GM20000 (cell line): Measurements from ENCODE around the gene PKP4.

Source experiments
- DNase-seq: peaks from one replicate; pipeline ENCODE4 v3.0.0; 2012; ENCODE audit warnings: low spot score
- TF ChIP-seq, protein P1 (sequence below): IDR thresholded peaks from 2 replicates; pipeline ENCODE4 v1.5.1; 2012; ENCODE audit warnings: mild to moderate bottlenecking, control low read depth; ENCODE audit errors: extremely low read depth, missing control alignments

Gene PKP4

DNA sequence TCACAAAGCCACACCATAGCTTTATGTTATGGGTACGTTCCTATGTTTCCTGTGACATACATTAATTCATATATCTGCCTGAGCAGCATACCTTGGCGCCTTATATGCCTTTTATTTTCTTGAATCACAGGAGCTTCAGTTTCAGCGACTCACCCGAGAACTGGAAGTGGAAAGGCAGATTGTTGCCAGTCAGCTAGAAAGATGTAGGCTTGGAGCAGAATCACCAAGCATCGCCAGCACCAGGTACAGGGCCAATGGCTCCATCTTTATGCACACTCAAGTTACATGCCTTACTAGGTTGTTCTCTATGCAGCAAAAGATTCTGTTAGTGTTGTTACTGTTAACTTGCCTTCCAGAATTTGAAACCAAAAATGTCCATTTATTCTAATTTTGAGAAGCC is 120.4 kb downstream of the PKP4 start:
- TF ChIP-seq, protein P1, sequence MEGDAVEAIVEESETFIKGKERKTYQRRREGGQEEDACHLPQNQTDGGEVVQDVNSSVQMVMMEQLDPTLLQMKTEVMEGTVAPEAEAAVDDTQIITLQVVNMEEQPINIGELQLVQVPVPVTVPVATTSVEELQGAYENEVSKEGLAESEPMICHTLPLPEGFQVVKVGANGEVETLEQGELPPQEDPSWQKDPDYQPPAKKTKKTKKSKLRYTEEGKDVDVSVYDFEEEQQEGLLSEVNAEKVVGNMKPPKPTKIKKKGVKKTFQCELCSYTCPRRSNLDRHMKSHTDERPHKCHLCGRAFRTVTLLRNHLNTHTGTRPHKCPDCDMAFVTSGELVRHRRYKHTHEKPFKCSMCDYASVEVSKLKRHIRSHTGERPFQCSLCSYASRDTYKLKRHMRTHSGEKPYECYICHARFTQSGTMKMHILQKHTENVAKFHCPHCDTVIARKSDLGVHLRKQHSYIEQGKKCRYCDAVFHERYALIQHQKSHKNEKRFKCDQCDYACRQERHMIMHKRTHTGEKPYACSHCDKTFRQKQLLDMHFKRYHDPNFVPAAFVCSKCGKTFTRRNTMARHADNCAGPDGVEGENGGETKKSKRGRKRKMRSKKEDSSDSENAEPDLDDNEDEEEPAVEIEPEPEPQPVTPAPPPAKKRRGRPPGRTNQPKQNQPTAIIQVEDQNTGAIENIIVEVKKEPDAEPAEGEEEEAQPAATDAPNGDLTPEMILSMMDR: no peak
- no peak for DNase-seq

DNA sequence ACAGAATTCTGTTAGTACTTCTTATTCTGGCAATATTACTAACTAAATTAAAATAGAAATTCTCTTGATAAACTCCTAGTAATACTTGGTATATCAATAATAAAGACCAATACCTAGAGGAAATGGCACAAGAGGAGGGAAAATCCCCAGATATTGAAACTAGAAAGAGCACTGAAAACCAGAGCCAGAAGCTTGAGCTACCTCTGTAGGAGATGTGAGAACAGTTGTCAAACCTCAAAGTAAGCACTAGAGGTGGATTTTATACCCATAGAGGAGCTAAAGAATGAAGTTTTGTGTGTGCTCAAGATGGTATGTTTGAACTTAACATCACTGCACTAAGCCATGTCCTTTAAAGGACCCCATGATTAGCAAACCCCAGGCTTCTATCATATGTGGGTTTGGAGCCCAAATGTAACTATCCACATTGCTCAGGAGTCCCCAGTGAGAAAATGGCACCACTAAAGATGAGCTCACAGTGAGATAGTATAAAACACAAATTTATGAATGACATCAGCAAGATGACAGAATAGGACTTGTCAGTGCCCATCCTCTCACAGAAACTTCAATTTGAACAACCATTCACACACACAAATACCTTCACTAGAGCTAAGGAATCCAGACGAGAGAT is 122.1 kb downstream of the PKP4 start:
- TF ChIP-seq, protein P1: no peak
- peak; percentile 30 for DNase-seq

DNA sequence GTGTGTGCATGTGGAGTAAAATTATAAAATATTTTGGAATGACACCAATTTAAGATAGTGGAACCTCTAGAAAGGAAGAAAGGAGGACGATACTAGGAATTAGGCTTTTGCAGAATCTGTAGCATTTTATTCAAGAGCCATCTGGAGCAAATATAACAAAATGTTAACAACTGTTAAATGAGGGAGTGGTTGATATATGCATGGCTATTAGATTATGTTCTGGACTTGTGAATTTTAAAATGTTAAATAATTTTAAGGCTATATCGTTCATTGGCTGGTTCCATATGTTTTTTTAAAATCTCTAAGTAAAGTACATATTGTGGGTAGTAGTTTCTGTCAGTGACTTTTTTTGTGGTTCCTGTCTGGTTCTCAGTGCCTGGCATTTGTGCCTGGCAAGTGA is 123.2 kb downstream of the PKP4 start:
- TF ChIP-seq, protein P1: no peak

DNA sequence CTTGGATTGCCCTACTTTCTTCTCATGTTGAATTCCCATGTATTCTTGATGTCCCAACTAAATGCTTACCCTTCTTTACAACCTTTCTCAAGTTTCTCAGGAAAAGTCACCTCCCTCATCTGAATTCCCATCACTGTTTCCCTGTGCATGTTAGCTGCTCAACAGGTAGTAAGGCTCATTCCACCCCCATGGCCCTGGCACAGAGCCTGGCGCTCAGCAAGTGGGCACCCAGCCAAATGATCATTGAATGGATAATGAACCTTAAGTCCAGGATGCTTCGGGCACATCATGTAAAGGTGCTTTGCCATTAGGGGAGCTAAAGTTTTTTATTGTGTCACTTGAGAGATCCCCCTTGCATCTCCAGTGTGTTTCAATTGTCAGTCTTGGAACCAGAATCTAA is 124.0 kb downstream of the PKP4 start:
- TF ChIP-seq, protein P1: no peak
- DNase-seq: no peak

More for the DNA sequence above, 123.2 kb downstream of the PKP4 start:
- no peak for DNase-seq

DNA sequence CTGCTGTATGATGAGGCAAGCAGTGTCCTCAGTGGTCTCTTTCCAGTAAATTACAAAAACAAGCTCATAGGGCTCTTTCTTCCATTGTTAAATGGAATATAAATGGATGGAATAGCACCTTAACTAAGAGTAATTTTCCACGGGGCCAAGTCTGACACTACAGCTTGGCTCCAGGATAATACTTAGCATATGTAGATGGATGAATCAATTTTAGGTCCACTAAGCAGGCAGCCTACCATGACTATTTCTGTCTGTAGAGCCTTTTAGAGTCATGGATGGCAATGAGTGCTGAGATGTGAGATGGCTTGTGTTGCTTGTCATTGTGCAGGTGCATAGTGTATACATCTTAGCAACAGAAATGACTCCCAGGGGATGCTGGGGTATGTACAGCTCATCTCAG is 125.9 kb downstream of the PKP4 start:
- no peak for DNase-seq
- TF ChIP-seq, protein P1: no peak

DNA sequence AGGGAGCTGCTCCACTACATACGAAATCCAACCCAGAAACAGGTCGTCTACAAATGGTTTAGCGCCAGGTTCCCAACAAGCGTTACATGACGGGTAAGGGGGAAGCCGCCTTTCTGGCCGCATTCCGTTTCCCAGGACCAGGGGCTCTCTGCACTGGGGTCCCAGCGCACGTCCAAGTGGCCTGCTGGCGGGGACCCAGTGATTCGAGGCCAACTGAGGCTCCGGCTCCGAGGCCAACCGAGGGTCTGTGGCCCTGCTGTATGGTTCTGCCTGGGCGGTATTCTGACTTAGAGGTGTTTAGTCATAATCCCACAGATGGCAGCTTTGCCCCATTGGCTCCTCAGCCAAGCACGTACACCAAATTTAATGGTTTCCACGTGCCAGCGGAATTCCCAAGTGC is 127.2 kb downstream of the PKP4 start:
- DNase-seq: no peak
- TF ChIP-seq, protein P1: no peak

DNA sequence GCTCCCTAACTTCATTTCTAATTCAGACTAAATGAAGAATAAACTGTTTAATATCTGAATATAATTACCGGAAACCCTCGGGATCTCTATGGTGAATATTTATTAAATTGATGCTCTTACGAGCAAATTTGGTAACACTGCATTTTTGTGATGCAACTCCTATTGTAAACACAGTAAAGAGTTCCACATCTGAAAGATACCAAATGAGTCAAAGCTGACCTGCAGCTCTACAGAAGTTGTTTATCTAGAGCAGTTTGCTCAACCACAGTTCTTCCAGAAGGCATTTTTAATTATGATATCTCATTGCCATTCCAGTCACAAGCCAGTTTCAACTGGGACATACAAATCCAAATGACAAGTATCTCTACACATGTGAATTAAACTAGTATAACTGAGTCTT is 129.7 kb downstream of the PKP4 start:
- no peak for DNase-seq
- TF ChIP-seq, protein P1: no peak
